ENCODE measurements around the gene ARMC3. TPM values are rescaled to one million over a fixed set of nuclear protein-coding genes. Genes with fewer than 3 reads are reported as not detected.
A peak's percentile ranks its signal among the peaks of the same experiment; 100 is the strongest.

The ARMC3 gene
- total and polyA plus RNA-seq, 9 of the 15 experiments (the other 6 are each of a cell fraction or from before 2014, with no cell fraction given) = 0.33 to 1.1 (median 0.62) TPM

DNA sequence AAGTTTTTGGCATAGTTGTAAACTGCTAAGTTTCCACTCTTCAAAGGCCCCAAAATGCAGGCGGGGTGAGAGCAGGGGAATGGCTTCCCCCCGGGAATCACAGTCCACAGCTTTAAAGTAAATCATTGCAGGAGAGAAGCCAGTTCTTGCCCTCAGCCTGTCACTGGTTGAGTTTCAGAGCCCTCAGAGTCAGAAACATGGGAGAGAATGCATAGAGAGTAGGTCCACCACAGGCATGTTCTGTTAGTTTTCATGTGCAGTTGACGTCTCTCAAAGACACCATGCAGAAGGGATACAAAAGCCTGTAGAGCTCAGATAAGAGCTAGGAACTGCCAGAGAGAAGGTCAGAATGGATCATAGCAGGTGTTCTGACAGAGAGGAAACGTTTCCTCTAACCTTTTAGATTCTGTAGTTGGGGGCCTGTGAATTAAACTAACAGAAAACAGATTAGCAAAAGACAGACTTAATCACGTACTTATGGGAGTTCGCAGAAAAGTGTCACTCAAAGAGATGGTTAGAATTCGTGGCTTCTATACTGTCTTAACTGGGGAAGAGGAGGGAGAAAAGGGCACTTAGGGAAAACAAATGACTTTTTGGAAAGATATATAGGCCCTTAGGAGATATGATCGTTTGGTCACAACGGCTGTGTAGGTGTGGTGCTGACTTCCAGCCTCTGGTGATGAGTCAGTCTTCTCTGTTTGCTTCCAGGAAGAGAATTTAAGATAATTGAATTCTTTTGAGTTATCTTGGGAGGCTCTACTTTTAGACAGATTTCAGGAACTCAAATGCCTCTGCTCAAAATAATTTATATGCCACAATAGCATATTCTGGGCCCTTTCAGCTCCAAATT lies 119.6 kb downstream of the ARMC3 start (continued):
- TF ChIP-seq AFF4 (CRISPR knock-in tag; IDR thresholded peaks at IDR 0.05) (no peak), MTA2 (IDR thresholded peaks at IDR 0.05; ENCODE audit: low read depth) (peak; percentile 75), NFIX (CRISPR knock-in tag; IDR thresholded peaks at IDR 0.05; ENCODE audit: low read depth) (no peak), FOXM1 (IDR thresholded peaks at IDR 0.05; ENCODE audit: low read depth) (peak; percentile 65), FOXM1 (CRISPR knock-in tag; IDR thresholded peaks at IDR 0.05; ENCODE audit: low read depth) (no peak), HDAC2 (IDR thresholded peaks at IDR 0.05) (peak; percentile 74), LARP7 (IDR thresholded peaks at IDR 0.05) (no peak), ZKSCAN3 (CRISPR knock-in tag; IDR thresholded peaks at IDR 0.05) (no peak), ZNF134 (CRISPR knock-in tag; conservative IDR thresholded peaks at IDR 0.05) (no peak), CBX2 (IDR thresholded peaks at IDR 0.05; ENCODE audit: insufficient read depth, low read length, poor library complexity, severe bottlenecking) (no peak), ERF (CRISPR knock-in tag; IDR thresholded peaks at IDR 0.05) (no peak), ZNF165 (CRISPR knock-in tag; IDR thresholded peaks at IDR 0.05; ENCODE audit: borderline replicate concordance) (no peak), JUND (IDR thresholded peaks at IDR 0.05; ENCODE audit: borderline replicate concordance, low read depth, low read length) (peak; percentile 97), JUND (tag; IDR thresholded peaks at IDR 0.05; ENCODE audit: borderline replicate concordance, low read depth, low read length) (peak; percentile 94; the same call in 2 of the 3 replicates), NUFIP1 (IDR thresholded peaks at IDR 0.05; ENCODE audit: partially characterized antibody) (no peak), DNMT1 (IDR thresholded peaks at IDR 0.05) (no peak), CEBPG (CRISPR knock-in tag; IDR thresholded peaks at IDR 0.05) (no peak), CEBPG (tag; conservative IDR thresholded peaks at IDR 0.05 in 1 of 2, IDR thresholded peaks at IDR 0.05 in 1 of 2) (no peak), NCOR1 (IDR thresholded peaks at IDR 0.05) (peak; percentile 80), ZNF398 (CRISPR knock-in tag; IDR thresholded peaks at IDR 0.05) (no peak)
- TF ChIP-seq, protein P1, sequence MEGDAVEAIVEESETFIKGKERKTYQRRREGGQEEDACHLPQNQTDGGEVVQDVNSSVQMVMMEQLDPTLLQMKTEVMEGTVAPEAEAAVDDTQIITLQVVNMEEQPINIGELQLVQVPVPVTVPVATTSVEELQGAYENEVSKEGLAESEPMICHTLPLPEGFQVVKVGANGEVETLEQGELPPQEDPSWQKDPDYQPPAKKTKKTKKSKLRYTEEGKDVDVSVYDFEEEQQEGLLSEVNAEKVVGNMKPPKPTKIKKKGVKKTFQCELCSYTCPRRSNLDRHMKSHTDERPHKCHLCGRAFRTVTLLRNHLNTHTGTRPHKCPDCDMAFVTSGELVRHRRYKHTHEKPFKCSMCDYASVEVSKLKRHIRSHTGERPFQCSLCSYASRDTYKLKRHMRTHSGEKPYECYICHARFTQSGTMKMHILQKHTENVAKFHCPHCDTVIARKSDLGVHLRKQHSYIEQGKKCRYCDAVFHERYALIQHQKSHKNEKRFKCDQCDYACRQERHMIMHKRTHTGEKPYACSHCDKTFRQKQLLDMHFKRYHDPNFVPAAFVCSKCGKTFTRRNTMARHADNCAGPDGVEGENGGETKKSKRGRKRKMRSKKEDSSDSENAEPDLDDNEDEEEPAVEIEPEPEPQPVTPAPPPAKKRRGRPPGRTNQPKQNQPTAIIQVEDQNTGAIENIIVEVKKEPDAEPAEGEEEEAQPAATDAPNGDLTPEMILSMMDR (IDR thresholded peaks at IDR 0.05 in 2 of 3, conservative IDR thresholded peaks at IDR 0.05 in 1 of 3; ENCODE audit: insufficient read depth in 2 of 3, low read depth in 1 of 3, low read length in 3 of 3) = no peak

All from K562 (cell line).